Subcutaneous adipose tissue (tissue), 4 donors: Measurements from ENCODE around the gene ARHGEF18. TPM values are rescaled to one million over a fixed set of nuclear protein-coding genes. Genes with fewer than 3 reads are reported as not detected.

Experiments
- total RNA-seq, 4 donors: library from RNA; depleted of rRNA; stranded (reverse); fragments of >200 nt; gene quantifications; one replicate each; pipeline ENCODE4 v1.1.0, GENCODE V29; 2016
- TF ChIP-seq, protein P1 (sequence below): fragments of 450-650 bp; IDR thresholded peaks from one replicate; pipeline ENCODE4 v1.5.1; 2016; ENCODE audit warnings: low read depth, mild to moderate bottlenecking, control low read depth, antibody characterized with exemption, moderate library complexity

ARHGEF18 gene
- total RNA-seq, 4 donors from 2014 or later, result 10.9 to 18.5 (median 16.9) TPM

DNA sequence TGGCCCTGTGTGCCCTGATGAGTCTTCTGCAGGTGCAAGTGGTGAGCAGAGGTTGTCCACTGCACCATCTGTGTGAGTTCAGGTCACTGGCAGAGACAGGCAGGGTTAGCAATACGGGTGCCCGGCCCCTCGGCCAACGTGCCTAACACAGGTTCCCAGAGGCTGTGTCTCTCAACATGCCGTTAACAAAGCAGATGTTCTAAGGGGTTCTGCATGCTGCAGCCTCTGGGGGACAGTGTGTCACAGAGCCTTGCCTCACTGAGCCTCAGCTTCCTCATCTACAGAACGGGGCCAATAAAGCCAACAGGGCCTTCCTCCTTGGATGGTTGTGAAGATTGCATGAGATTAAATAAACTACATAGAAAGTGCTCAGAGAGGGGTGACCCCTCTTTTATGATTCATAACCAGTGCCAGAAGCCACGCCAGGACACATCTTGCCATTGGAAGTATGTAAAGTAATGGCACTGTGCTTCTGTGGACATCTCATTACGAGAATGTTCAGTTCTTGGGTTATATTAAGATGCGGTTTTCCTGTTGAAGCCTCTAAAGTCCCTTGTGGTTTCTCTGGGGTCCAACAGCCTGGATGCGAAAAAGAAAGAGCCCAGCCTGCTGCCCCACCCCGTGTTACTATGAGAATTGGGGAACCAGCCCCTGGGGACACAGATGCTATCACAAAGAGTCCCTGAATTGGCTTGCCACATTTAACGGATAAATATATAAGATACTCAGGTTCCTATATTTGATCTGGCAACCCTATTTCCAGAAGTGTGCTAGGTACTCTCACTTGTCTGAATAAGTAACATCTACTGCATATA is 11.2 kb upstream of the ARHGEF18 start:
- TF ChIP-seq, protein P1, sequence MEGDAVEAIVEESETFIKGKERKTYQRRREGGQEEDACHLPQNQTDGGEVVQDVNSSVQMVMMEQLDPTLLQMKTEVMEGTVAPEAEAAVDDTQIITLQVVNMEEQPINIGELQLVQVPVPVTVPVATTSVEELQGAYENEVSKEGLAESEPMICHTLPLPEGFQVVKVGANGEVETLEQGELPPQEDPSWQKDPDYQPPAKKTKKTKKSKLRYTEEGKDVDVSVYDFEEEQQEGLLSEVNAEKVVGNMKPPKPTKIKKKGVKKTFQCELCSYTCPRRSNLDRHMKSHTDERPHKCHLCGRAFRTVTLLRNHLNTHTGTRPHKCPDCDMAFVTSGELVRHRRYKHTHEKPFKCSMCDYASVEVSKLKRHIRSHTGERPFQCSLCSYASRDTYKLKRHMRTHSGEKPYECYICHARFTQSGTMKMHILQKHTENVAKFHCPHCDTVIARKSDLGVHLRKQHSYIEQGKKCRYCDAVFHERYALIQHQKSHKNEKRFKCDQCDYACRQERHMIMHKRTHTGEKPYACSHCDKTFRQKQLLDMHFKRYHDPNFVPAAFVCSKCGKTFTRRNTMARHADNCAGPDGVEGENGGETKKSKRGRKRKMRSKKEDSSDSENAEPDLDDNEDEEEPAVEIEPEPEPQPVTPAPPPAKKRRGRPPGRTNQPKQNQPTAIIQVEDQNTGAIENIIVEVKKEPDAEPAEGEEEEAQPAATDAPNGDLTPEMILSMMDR, result no peak

DNA sequence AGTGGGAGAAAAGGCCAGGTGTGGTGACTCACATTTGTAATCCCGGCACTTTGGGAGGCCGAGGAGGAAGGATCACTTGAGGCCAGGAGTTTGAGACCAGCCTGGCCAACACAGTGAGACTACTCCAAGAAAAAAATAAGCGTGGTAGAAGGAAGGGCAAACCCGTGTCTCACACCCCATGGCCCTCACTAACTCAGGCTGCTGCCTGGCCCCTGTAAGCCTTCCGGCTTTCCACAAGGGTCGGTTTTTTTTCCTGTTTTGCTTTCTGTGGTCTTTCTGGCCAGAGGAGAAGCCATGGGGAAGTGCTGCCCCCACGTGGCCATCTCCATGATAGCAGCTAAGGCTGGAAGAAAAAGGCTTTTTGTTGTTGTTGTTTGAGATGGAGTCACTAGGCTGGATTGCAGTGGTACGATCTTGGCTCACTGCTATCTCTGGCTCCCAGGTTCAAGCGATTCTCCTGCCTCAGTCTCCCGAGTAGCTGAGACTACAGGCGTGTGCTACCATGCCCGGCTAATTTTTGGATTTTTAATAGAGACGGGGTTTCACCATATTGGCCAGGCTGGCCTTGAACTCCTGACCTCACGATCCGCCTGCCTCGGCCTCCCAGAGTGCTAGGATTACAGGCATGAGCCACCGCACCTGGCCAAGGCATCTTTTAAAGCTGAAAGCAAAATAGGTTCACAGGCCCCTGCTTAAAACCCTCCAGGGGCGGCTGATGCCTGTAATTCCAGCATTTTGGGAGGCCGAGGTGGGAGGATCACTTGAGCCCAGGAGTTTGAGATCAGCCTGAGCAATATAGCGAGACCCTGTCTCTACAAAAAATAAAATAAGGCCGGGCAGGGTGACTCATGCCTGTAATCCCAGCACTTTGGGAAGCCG is 7.5 kb upstream of the ARHGEF18 start:
- TF ChIP-seq, protein P1, result no peak

DNA sequence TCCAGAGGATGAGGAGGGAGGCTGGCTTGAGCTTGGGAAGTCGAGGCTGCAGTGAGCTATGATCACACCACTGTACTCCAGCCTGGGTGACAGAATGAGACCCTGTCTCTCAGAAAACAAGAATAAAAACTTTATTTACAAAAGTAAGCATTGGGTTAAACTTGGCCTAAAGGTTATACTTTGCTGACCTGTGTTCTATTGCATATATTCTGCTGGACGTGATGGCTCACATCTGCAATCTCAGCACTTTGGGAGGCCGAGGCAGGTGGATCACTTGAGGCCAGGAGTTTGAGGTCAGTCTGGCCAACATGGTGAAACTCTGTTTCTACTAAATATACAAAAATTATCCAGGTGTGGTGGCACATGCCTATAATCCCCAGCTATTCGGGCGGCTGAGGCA is 6.6 kb upstream of the ARHGEF18 start:
- TF ChIP-seq, protein P1, result no peak

DNA sequence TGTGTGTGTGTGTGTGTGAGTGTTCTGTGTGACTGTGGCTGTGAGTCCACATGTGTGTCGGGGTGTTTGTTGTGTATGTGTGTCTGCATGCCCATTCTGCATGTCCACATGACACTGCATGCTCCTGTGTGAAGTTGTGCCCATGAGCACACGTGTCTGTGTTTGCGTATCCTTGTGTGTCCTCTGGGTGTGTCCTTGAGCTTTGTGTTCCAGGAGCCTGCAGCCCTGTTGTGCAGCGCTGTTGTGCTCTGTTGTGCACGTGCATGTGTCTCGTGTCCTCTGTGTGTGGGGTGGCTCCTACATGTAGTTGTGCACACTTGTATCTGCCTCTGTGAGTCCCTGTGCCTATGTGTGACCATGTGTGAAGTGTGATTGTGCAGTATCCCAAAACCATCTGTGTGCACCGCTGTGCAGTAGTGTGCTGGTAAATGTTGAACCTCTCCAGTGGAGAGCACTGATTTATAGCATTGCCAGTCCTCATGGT is 2.2 kb upstream of the ARHGEF18 start:
- TF ChIP-seq, protein P1, result no peak

GRCh38 chr19:7349231-7349591 is 474 bp downstream of the ARHGEF18 start:
- TF ChIP-seq, protein P1, result no peak

GRCh38 chr19:7349961-7350711 is 1.4 kb downstream of the ARHGEF18 start:
- TF ChIP-seq, protein P1, result no peak
